SU-DHL-6 (cell line): Measurements from ENCODE around the gene ARAP1.

Experiments
- CTCF ChIP-seq: fragments of 200-600 bp; sonication (generic); IDR thresholded peaks from one replicate; pipeline ENCODE4 v1.5.1; 2017; ENCODE audit warnings: antibody characterized with exemption, mild to moderate bottlenecking, low read length, moderate library complexity; ENCODE audit not compliant: insufficient read depth, poor library complexity, severe bottlenecking
- EZH2phosphoT487 ChIP-seq: fragments of 200-600 bp; sonication (generic), shearing (Covaris generic); conservative IDR thresholded peaks from 2 replicates; pipeline ENCODE4 v1.6.1; 2018; ENCODE audit warnings: mild to moderate bottlenecking, antibody characterized with exemption, low read length, moderate library complexity, mixed read lengths

- TF ChIP-seq CTCF (no peak), EZH2phosphoT487 (no peak)
Observed at GRCh38 chr11:72641522-72642042, 110.6 kb downstream of the ARAP1 start.
